HEK293 (cell line): ENCODE measurements around the gene DSC2.

ENCODE experiments used
- CTCF ChIA-PET: fragments of 350-600 bp; formaldehyde crosslinking; extraction: SDS; loops from one replicate; lab custom pipeline; 2021; ENCODE audit warnings: antibody characterized with exemption; lab: Yijun Ruan, JAX
- POLR2A ChIA-PET: fragments of 300-600 bp; formaldehyde crosslinking; extraction: SDS; loops from one replicate; lab custom pipeline; 2020; ENCODE audit warnings: antibody characterized with exemption, inconsistent platforms; lab: Yijun Ruan, JAX
- H3K27ac ChIP-seq: fragments of 200-500 bp; sonication (Bioruptor generic); 2 replicates; pipeline ENCODE4 v1.5.1; 2014; ENCODE audit warnings: low read depth, low read length, control low read depth, inconsistent platforms; ENCODE audit errors: extremely low read depth
- H3K36me3 ChIP-seq, 2 experiments: fragments of 200-500 bp in 1 of 2; sonication (Bioruptor generic) in 1 of 2; 1 replicate in 1 of 2; 2 replicates in 1 of 2; pipeline ENCODE4 v1.5.1; 2014 to 2017; ENCODE audit warnings: inconsistent platforms in 2 of 2, low read length in 2 of 2; ENCODE audit not compliant: control insufficient read depth in 2 of 2, insufficient read depth in 1 of 2
- H3K4me1 ChIP-seq: fragments of 200-500 bp; sonication (Bioruptor generic); 2 replicates; pipeline ENCODE4 v1.5.1; 2014; ENCODE audit warnings: mild to moderate bottlenecking, low read length, inconsistent platforms; ENCODE audit not compliant: control insufficient read depth, insufficient read depth
- H3K4me3 ChIP-seq: 2 replicates; pipeline ENCODE4 v1.5.1; 2011; ENCODE audit warnings: low read depth, mild to moderate bottlenecking, control low read depth, low read length, moderate library complexity
- H3K9me3 ChIP-seq: fragments of 200-500 bp; sonication (Bioruptor generic); 2 replicates; pipeline ENCODE4 v1.5.1; 2014; ENCODE audit warnings: low read depth, low read length, inconsistent platforms; ENCODE audit not compliant: control insufficient read depth, insufficient read depth
- BCL11A ChIP-seq: fragments of 450-650 bp; formaldehyde crosslinking; IDR thresholded peaks from 2 replicates; pipeline ENCODE4 v1.5.1; 2016; ENCODE audit warnings: low read depth, missing biosample characterization, missing genetic modification characterization
- PRDM1 ChIP-seq: fragments of 450-650 bp; formaldehyde crosslinking; IDR thresholded peaks from 2 replicates; pipeline ENCODE4; 2016; ENCODE audit warnings: missing biosample characterization, missing genetic modification characterization
- ZNF354C ChIP-seq: fragments of 450-650 bp; formaldehyde crosslinking; IDR thresholded peaks from 2 replicates; pipeline ENCODE4 v1.5.1; 2016; ENCODE audit warnings: missing biosample characterization, missing genetic modification characterization, low read depth, borderline replicate concordance
- ZNF366 ChIP-seq: fragments of 450-650 bp; formaldehyde crosslinking; conservative IDR thresholded peaks from 2 replicates; pipeline ENCODE4 v1.5.1; 2016; ENCODE audit warnings: missing biosample characterization, missing genetic modification characterization
- ZNF423 ChIP-seq: fragments of 450-650 bp; formaldehyde crosslinking; IDR thresholded peaks from 2 replicates; pipeline ENCODE4 v1.5.1; 2016; ENCODE audit warnings: missing biosample characterization, missing genetic modification characterization
- ZNF596 ChIP-seq: fragments of 450-650 bp; IDR thresholded peaks from 2 replicates; pipeline ENCODE4 v1.5.0; 2018; ENCODE audit warnings: missing biosample characterization, mild to moderate bottlenecking, missing genetic modification characterization, moderate library complexity
- ZNF610 ChIP-seq: fragments of 450-650 bp; formaldehyde crosslinking; IDR thresholded peaks from 2 replicates; pipeline ENCODE4 v1.5.1; 2016; ENCODE audit warnings: missing biosample characterization, missing genetic modification characterization, borderline replicate concordance
- ZNF621 ChIP-seq: fragments of 450-650 bp; formaldehyde crosslinking; IDR thresholded peaks from 2 replicates; pipeline ENCODE4 v1.5.1; 2017; ENCODE audit warnings: missing biosample characterization, missing genetic modification characterization
- ZNF623 ChIP-seq: fragments of 450-650 bp; formaldehyde crosslinking; IDR thresholded peaks from 2 replicates; pipeline ENCODE4 v1.5.1; 2016; ENCODE audit warnings: missing biosample characterization, missing genetic modification characterization
- ZNF664 ChIP-seq: fragments of 450-650 bp; formaldehyde crosslinking; IDR thresholded peaks from 2 replicates; pipeline ENCODE4 v1.5.1; 2016; ENCODE audit warnings: missing biosample characterization, missing genetic modification characterization
- ZNF76 ChIP-seq: fragments of 450-650 bp; formaldehyde crosslinking; IDR thresholded peaks from 2 replicates; pipeline ENCODE4; 2016; ENCODE audit warnings: low read depth, missing biosample characterization, missing genetic modification characterization, borderline replicate concordance
- ZNF792 ChIP-seq: fragments of 450-650 bp; formaldehyde crosslinking; IDR thresholded peaks from 2 replicates; pipeline ENCODE4 v1.5.1; 2016; ENCODE audit warnings: missing biosample characterization, missing genetic modification characterization
- TF ChIP-seq, protein P1 (sequence below): IDR thresholded peaks from 2 replicates; pipeline ENCODE4 v1.6.1; 2011; ENCODE audit warnings: mild to moderate bottlenecking, low read depth, low read length, borderline replicate concordance
- TF ChIP-seq, protein P2 (sequence below): fragments of 450-650 bp; formaldehyde crosslinking; IDR thresholded peaks from 2 replicates; pipeline ENCODE4 v1.5.1; 2016; ENCODE audit warnings: missing biosample characterization, missing genetic modification characterization

DSC2 gene

GRCh38 chr18:31116853-31117595, 14.8 kb upstream of the DSC2 start:
- H3K4me1 ChIP-seq: no peaks in the 10 kb centered on the region
- H3K36me3 ChIP-seq: no peaks in the 10 kb centered on the region
- ChIA-PET CTCF (no interaction called here), POLR2A (no interaction called here)
- no peak overlapping the region for H3K27ac ChIP-seq
- TF ChIP-seq, protein P1, sequence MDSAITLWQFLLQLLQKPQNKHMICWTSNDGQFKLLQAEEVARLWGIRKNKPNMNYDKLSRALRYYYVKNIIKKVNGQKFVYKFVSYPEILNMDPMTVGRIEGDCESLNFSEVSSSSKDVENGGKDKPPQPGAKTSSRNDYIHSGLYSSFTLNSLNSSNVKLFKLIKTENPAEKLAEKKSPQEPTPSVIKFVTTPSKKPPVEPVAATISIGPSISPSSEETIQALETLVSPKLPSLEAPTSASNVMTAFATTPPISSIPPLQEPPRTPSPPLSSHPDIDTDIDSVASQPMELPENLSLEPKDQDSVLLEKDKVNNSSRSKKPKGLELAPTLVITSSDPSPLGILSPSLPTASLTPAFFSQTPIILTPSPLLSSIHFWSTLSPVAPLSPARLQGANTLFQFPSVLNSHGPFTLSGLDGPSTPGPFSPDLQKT: no peak
- no peak for TF ChIP-seq ZNF76
- peak; percentile 99 for TF ChIP-seq PRDM1 (tag by site-specific recombination)
- peak; percentile 60 for TF ChIP-seq ZNF366
- no peak for TF ChIP-seq ZNF621
- TF ChIP-seq ZNF596 (tag by site-specific recombination): no peak
- TF ChIP-seq ZNF354C (tag by site-specific recombination): no peak
- no peak overlapping the region for H3K4me3 ChIP-seq
- no peaks in the 10 kb centered on the region for H3K9me3 ChIP-seq

- Histone ChIP-seq H3K36me3 (no peaks in the 10 kb centered on the region), H3K27ac (no peak overlapping the region), H3K9me3 (no peaks in the 10 kb centered on the region)
- CTCF ChIA-PET: interaction anchor here (0.7 to 0.9 kb wide), 3 partner anchors 9 to 93 kb away, joined by 3 read pairs; no protein-coding TSS in a partner anchor
- TF ChIP-seq, protein P2, sequence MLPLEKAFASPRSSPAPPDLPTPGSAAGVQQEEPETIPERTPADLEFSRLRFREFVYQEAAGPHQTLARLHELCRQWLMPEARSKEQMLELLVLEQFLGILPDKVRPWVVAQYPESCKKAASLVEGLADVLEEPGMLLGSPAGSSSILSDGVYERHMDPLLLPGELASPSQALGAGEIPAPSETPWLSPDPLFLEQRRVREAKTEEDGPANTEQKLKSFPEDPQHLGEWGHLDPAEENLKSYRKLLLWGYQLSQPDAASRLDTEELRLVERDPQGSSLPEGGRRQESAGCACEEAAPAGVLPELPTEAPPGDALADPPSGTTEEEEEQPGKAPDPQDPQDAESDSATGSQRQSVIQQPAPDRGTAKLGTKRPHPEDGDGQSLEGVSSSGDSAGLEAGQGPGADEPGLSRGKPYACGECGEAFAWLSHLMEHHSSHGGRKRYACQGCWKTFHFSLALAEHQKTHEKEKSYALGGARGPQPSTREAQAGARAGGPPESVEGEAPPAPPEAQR: no peak
- TF ChIP-seq ZNF423 (tag by site-specific recombination): no peak
- TF ChIP-seq ZNF610 (tag by site-specific recombination): no peak
- TF ChIP-seq, all 188 proteins: peak for 0
- POLR2A ChIA-PET: no interaction called here
- Histone ChIP-seq H3K4me3 (no peak overlapping the region), H3K4me1 (no peaks in the 10 kb centered on the region)
These were observed 10.6 kb upstream of the DSC2 start for GRCh38 chr18:31112804-31113203.

GRCh38 chr18:31105733-31106132, 3.5 kb upstream of the DSC2 start:
- POLR2A ChIA-PET: no interaction called here
- H3K4me1 ChIP-seq: 0 out of 2 replicates have a peak, but pooled peaks cover 2% of the 10 kb centered on the region

GRCh38 chr18:31104444-31104843, 2.2 kb upstream of the DSC2 start:
- ChIA-PET POLR2A (interaction anchor here (2.6 kb wide), 1 partner anchor 62 kb away, joined by 9 read pairs; the partner anchor contains the start of gene DSC3), CTCF (no interaction called here)
- no peak overlapping the region for H3K27ac ChIP-seq
- peaks cover 4% of the 10 kb centered on the region; the same call in 1 of the 2 replicates for H3K4me1 ChIP-seq
- no peak for TF ChIP-seq BCL11A (tag by site-specific recombination)
- H3K4me3 ChIP-seq: no peak overlapping the region
- no peaks in the 10 kb centered on the region for H3K9me3 ChIP-seq
- no peaks in the 10 kb centered on the region for H3K36me3 ChIP-seq

More at GRCh38 chr18:31105733-31106132, 3.5 kb upstream of the DSC2 start:
- CTCF ChIA-PET: interaction anchor here (0.7 to 1.0 kb wide), 2 partner anchors 438 to 505 kb away, joined by 3 to 4 read pairs; no protein-coding TSS in a partner anchor
- no peak overlapping the region for H3K27ac ChIP-seq
- no peak overlapping the region for H3K4me3 ChIP-seq
- TF ChIP-seq ZNF792 (tag by site-specific recombination): no peak
- peak; percentile 50; the same call in 1 of the 2 replicates for TF ChIP-seq ZNF664
- TF ChIP-seq ZNF623 (tag by site-specific recombination): no peak
- H3K9me3 ChIP-seq: no peaks in the 10 kb centered on the region
- no peaks in the 10 kb centered on the region for H3K36me3 ChIP-seq
